CD4-positive, alpha-beta T cell (primary cell): ENCODE results near the gene FBL. TPM values are rescaled to one million over a fixed set of nuclear protein-coding genes. Genes with fewer than 3 reads are reported as not detected.

Experiments
- ATAC-seq: fragments of 200-7000 bp; cut with Tn5 transposase; one replicate; pipeline ENCODE4 v1.10.0; 2022; ENCODE audit warnings: mild to moderate bottlenecking; ENCODE audit not compliant: poor library complexity
- CTCF ChIA-PET: fragments of 350-600 bp; sonication (Branson Sonifier 250); formaldehyde crosslinking; loops from one replicate; lab custom pipeline; 2021; ENCODE audit warnings: antibody characterized with exemption, inconsistent platforms; lab: Charles Lee
- POLR2A ChIA-PET: fragments of 350-600 bp; sonication (Branson Sonifier 250); formaldehyde crosslinking; loops from one replicate; lab custom pipeline; 2021; ENCODE audit warnings: antibody characterized with exemption, inconsistent platforms; lab: Charles Lee
- DNase-seq, 14 experiments: peaks; one replicate each; pipeline ENCODE4 v3.0.0-alpha.2; 2013 to 2020; ENCODE audit warnings: mixed read lengths in 2 of 14
- H3K27ac ChIP-seq, 2 donors: one replicate each; pipeline versions ENCODE4 v1.5.1 to v1.7.0; 2013; ENCODE audit warnings: low read length in 2 of 2, low read depth in 1 of 2, mild to moderate bottlenecking in 1 of 2
- H3K27me3 ChIP-seq, 2 experiments: 1 replicate in 1 of 2; 2 replicates in 1 of 2; pipeline versions ENCODE4 v1.6.1 to v1.7.0; 2013; ENCODE audit warnings: low read length in 2 of 2, control low read depth in 1 of 2, mild to moderate bottlenecking in 1 of 2, moderate library complexity in 1 of 2; ENCODE audit not compliant: insufficient read depth in 2 of 2, control insufficient read depth in 1 of 2
- H3K36me3 ChIP-seq: one replicate; pipeline ENCODE4 v1.6.1; 2013; ENCODE audit warnings: low read length, control low read depth; ENCODE audit not compliant: insufficient read depth
- H3K4me1 ChIP-seq: one replicate; pipeline ENCODE4 v1.6.1; 2013; ENCODE audit warnings: low read length, control low read depth; ENCODE audit not compliant: insufficient read depth
- H3K4me3 ChIP-seq: one replicate; pipeline ENCODE4 v1.5.1; 2013; ENCODE audit warnings: mild to moderate bottlenecking, low read length, moderate library complexity
- H3K9me3 ChIP-seq, 2 experiments: 1 replicate in 1 of 2; 2 replicates in 1 of 2; pipeline versions ENCODE4 v1.6.1 to v1.7.0; 2013; ENCODE audit warnings: low read length in 2 of 2, mild to moderate bottlenecking in 2 of 2, control low read depth in 1 of 2, moderate library complexity in 1 of 2; ENCODE audit not compliant: control insufficient read depth in 1 of 2, insufficient read depth in 1 of 2
- H3K27ac Mint-ChIP-seq: one replicate; pipeline ENCODE4 v1.8.0; 2020; ENCODE audit warnings: mixed read lengths
- H3K27me3 Mint-ChIP-seq: one replicate; pipeline ENCODE4 v1.8.0; 2021; ENCODE audit warnings: mixed read lengths
- H3K36me3 Mint-ChIP-seq: one replicate; pipeline ENCODE4 v1.8.0; 2021; ENCODE audit warnings: low read depth, mixed read lengths
- H3K4me1 Mint-ChIP-seq: one replicate; pipeline ENCODE4 v1.8.0; 2021; ENCODE audit warnings: low read depth, mixed read lengths
- H3K4me3 Mint-ChIP-seq: one replicate; pipeline ENCODE4 v1.8.0; 2020; ENCODE audit warnings: mild to moderate bottlenecking, mixed read lengths
- H3K9me3 Mint-ChIP-seq: one replicate; pipeline ENCODE4 v1.8.0; 2020; ENCODE audit warnings: mixed read lengths
- intact Hi-C, 2 experiments: fragments of 100-400 bp; cut with DNase I in 1 of 2; cut with micrococcal nuclease in 1 of 2; formaldehyde crosslinking; loops; one replicate each; pipeline versions ENCODE4 v1.15.1 to v1.9.0; 2023 to 2025; cut with DNase I, micrococcal nuclease
- total RNA-seq, 174 experiments: library from RNA in 2 of 174; stranded (reverse) in 2 of 174; gene quantifications; one replicate each; pipeline ENCODE4 v1.2.3 and lab custom pipeline; 2021 to 2026
- TF ChIP-seq, protein P1 (sequence below): fragments of 200-600 bp; IDR thresholded peaks from one replicate; pipeline ENCODE4 v1.8.0; 2022; ENCODE audit warnings: antibody characterized with exemption, mild to moderate bottlenecking

Gene FBL
- total RNA-seq, 2 experiments from 2014 or later = 267 to 287 TPM

DNA sequence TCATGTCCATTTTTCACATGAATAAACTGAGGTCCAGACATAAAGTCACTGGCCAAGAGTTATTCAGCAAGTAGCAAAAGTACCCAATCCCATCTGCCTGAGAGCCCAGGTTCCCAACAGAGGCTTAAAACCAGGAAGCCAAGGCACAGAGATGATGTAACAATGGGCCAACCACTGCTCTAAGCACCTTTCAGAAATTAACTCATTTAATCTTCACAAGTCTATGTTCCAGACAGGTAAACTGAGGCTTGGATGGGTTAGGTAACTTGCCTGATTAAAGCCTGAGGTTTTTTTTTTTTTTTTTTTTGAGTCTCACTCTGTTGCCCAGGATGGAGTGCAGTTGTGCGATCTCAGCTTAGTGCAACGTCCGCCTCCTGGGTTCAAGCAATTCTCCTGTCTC is 8.2 kb downstream of the FBL start:
- no peaks in the 10 kb centered on the region for H3K27me3 Mint-ChIP-seq
- intact Hi-C loops = loop anchor here in 1 of 2 experiments (10.0 kb wide), 1 partner anchor 587 kb away; the partner anchor contains the start of gene SERTAD1
- ChIA-PET CTCF (no interaction called here), POLR2A (no interaction called here)
- Histone ChIP-seq H3K4me3 (no peak overlapping the region), H3K4me1 (peaks cover 19% of the 10 kb centered on the region), H3K9me3 (no peaks in the 10 kb centered on the region), H3K27me3 (no peaks in the 10 kb centered on the region), H3K27ac (no peak overlapping the region), H3K36me3 (peaks cover 59% of the 10 kb centered on the region)
- no peak for DNase-seq
- TF ChIP-seq, protein P1, sequence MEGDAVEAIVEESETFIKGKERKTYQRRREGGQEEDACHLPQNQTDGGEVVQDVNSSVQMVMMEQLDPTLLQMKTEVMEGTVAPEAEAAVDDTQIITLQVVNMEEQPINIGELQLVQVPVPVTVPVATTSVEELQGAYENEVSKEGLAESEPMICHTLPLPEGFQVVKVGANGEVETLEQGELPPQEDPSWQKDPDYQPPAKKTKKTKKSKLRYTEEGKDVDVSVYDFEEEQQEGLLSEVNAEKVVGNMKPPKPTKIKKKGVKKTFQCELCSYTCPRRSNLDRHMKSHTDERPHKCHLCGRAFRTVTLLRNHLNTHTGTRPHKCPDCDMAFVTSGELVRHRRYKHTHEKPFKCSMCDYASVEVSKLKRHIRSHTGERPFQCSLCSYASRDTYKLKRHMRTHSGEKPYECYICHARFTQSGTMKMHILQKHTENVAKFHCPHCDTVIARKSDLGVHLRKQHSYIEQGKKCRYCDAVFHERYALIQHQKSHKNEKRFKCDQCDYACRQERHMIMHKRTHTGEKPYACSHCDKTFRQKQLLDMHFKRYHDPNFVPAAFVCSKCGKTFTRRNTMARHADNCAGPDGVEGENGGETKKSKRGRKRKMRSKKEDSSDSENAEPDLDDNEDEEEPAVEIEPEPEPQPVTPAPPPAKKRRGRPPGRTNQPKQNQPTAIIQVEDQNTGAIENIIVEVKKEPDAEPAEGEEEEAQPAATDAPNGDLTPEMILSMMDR = no peak
- H3K27ac Mint-ChIP-seq = no peak overlapping the region
- H3K4me3 Mint-ChIP-seq = no peak overlapping the region
- ATAC-seq = no peak
- peaks cover 65% of the 10 kb centered on the region for H3K36me3 Mint-ChIP-seq
- H3K4me1 Mint-ChIP-seq = peaks cover 28% of the 10 kb centered on the region
- no peaks in the 10 kb centered on the region for H3K9me3 Mint-ChIP-seq

DNA sequence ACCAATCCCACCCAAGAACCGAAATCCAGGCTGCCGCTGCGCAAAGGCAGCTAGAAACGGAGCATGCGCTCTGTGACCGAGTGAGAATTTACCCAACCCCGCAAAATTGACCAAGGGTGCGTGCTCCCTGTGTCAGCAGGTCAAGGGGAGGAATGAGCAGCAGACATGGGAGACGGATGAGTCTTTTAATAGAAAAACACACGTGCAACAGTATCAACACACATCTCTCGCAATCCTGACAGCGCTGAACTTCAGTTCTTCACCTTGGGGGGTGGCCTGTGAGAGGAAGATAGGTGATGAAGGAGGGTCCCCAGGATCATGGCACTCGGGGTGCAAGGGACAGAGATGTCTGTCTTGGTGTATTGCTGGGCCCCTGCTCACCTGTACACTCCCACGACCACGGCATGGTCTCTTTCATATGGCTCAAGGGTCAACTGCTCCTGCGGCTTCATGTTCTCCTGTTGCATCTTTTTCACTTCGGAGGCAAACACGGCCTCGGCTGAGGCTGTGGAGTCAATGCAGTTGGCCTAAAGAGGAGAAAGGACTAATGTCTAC is 11.8 kb downstream of the FBL start:
- Histone ChIP-seq H3K9me3 (no peaks in the 10 kb centered on the region), H3K4me3 (peak overlapping the region; percentile 88), H3K4me1 (peaks cover 29% of the 10 kb centered on the region), H3K36me3 (peaks cover 73% of the 10 kb centered on the region), H3K27ac (peak overlapping the region; percentile 30 to 96), H3K27me3 (no peaks in the 10 kb centered on the region)
- ChIA-PET CTCF (interaction anchor here (0.8 to 1.4 kb wide), 5 partner anchors 8 to 136 kb away, joined by 4 to 8 read pairs (median 4); partner anchors contain the start of genes FBL and PSMC4), POLR2A (interaction anchor here (0.6 to 1.7 kb wide), 12 partner anchors 9 to 608 kb away, joined by 3 to 44 read pairs (median 6); partner anchors contain the start of genes AKT2, FBL, MED29 and PAF1)
- TF ChIP-seq, protein P1 = no peak
- DNase-seq (no peak), ATAC-seq (no peak)
- H3K36me3 Mint-ChIP-seq = peaks cover 72% of the 10 kb centered on the region
- intact Hi-C loops = loop anchor here (1.0 to 10.0 kb wide), 4 partner anchors 12 to 590 kb away; partner anchors contain the start of genes FBL (in 2 of the 2), PSMC4 (in 1 of the 2), RPS16 (in 1 of the 2) and SERTAD1 (in 1 of the 2)
- H3K27me3 Mint-ChIP-seq = no peaks in the 10 kb centered on the region
- no peaks in the 10 kb centered on the region for H3K9me3 Mint-ChIP-seq
- peaks cover 22% of the 10 kb centered on the region for H3K4me1 Mint-ChIP-seq
- H3K27ac Mint-ChIP-seq = peak overlapping the region; percentile 66
- peak overlapping the region; percentile 81 for H3K4me3 Mint-ChIP-seq

DNA sequence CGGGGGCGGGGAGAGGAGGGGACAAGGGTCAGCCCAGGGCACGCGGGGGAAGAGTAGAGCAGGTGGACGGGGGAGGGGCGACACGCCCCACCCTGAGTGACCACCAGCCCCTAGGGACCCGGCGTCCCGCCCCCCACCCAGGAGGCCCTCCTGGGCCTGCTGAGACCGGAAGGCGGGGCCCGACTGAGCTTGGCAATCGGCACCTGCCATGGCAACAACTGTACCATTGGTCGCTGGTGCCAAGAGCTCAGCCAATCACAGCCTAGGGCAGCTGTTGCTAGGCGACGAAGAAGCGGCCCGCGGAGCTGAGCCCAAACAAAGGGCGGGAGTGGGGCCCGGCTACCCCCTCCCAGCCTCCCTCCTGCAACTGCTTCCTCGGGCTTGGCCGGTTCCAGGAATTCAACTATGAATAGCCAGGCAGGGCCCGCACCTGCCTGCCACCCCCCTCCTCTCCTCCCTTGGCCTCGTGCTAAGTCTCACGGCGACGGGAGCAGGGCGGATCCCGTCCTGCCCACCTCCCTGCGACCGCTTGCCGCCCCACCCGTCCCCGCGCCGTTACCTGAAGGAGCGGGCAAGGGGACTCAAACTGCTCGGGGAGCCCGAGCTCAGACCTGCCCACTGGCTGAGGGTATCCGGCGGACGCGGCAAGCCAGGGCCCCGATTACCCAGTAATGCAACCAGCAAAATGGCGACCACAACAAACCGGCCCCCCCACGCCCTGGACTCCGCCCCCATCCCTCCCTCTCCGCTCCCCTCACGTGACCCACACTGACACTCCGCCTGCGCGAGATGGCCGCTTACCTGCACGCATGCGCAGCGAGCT is 12.5 kb downstream of the FBL start, which contains the start of gene DYRK1B:
DYRK1B (minus strand) TSS at position 699 of the 823 bp plus-strand sequence. CDS start 2,295 bp downstream, outside the sequence.
- Histone ChIP-seq H3K36me3 (peaks cover 68% of the 10 kb centered on the region), H3K4me1 (peaks cover 29% of the 10 kb centered on the region), H3K27me3 (no peaks in the 10 kb centered on the region), H3K27ac (peak within 1 kb of the TSS; percentile 96 to 99), H3K9me3 (no peaks in the 10 kb centered on the region), H3K4me3 (peak within 1 kb of the TSS; percentile 88)
- Mint-ChIP-seq H3K4me3 (peak within 1 kb of the TSS; percentile 81), H3K27ac (peak within 1 kb of the TSS; percentile 68), H3K27me3 (no peaks in the 10 kb centered on the region), H3K9me3 (no peaks in the 10 kb centered on the region), H3K4me1 (peaks cover 20% of the 10 kb centered on the region), H3K36me3 (peaks cover 72% of the 10 kb centered on the region)
- CTCF ChIA-PET = interaction anchor here (0.8 to 1.4 kb wide), 5 partner anchors 9 to 137 kb away, joined by 4 to 8 read pairs (median 4); partner anchors contain the start of genes FBL and PSMC4
- intact Hi-C loops = loop anchor here (1.0 to 10.0 kb wide), 5 partner anchors 9 to 591 kb away; partner anchors contain the start of genes FBL (in 2 of the 2), PSMC4 (in 1 of the 2), RPS16 (in 1 of the 2) and SERTAD1 (in 1 of the 2)
- POLR2A ChIA-PET = interaction anchor here (0.6 to 1.7 kb wide), 18 partner anchors 9 to 1430 kb away, joined by 3 to 44 read pairs (median 4); partner anchors contain the start of genes AKT2, FBL, GMFG and HNRNPUL1
- TF ChIP-seq, protein P1 = no peak
- DNase-seq = peak; percentile 96 to 100 (median 98)
- ATAC-seq = peak; percentile 86
